Lung (tissue), 12 donors: ENCODE results near the gene SRRM4. TPM values are rescaled to one million over a fixed set of nuclear protein-coding genes. Genes with fewer than 3 reads are reported as not detected.
A peak's percentile ranks its signal among the peaks of the same experiment; 100 is the strongest.

Experiments
- ATAC-seq: fragments of 200-7000 bp; cut with Tn5 transposase; one replicate; pipeline ENCODE4 v1.9.1; 2020; ENCODE audit warnings: moderate number of reproducible peaks; ENCODE audit not compliant: insufficient read depth, low FRiP score
- DNase-seq, 3 donors: peaks; one replicate each; pipeline ENCODE4 v3.0.0-alpha.2; 2013 to 2017
- H3K27ac ChIP-seq, 2 donors: one replicate each; pipeline ENCODE4 v1.5.1; 2013; ENCODE audit warnings: mild to moderate bottlenecking in 2 of 2, moderate library complexity in 2 of 2, control low read depth in 1 of 2, inconsistent platforms in 1 of 2, low read depth in 1 of 2, low read length in 1 of 2
- H3K27me3 ChIP-seq, 3 donors: one replicate each; pipeline ENCODE4 v1.5.1; 2013; ENCODE audit warnings: low read length in 2 of 3; ENCODE audit not compliant: control insufficient read depth in 3 of 3, insufficient read depth in 3 of 3
- H3K36me3 ChIP-seq, 4 donors: one replicate each; pipeline ENCODE4 v1.5.1; 2013; ENCODE audit warnings: low read length in 4 of 4, mild to moderate bottlenecking in 1 of 4, moderate library complexity in 1 of 4; ENCODE audit not compliant: control insufficient read depth in 4 of 4, insufficient read depth in 4 of 4
- H3K4me1 ChIP-seq, 5 donors: one replicate each; pipeline ENCODE4 v1.5.1; 2013; ENCODE audit warnings: low read length in 5 of 5, mild to moderate bottlenecking in 2 of 5, moderate library complexity in 1 of 5; ENCODE audit not compliant: control insufficient read depth in 5 of 5, insufficient read depth in 5 of 5
- H3K4me3 ChIP-seq: one replicate; pipeline ENCODE4 v1.5.1; 2013; ENCODE audit warnings: mild to moderate bottlenecking, control low read depth, moderate library complexity
- H3K9ac ChIP-seq, 2 donors: one replicate each; pipeline ENCODE4 v1.5.1; 2013; ENCODE audit warnings: low read length in 2 of 2, control low read depth in 1 of 2; ENCODE audit not compliant: insufficient read depth in 1 of 2
- H3K9me3 ChIP-seq, 4 donors: one replicate each; pipeline ENCODE4 v1.5.1; 2013; ENCODE audit warnings: low read length in 3 of 4, mild to moderate bottlenecking in 1 of 4, moderate library complexity in 1 of 4; ENCODE audit not compliant: control insufficient read depth in 4 of 4, insufficient read depth in 3 of 4
- CTCF ChIP-seq: IDR thresholded peaks from 2 replicates; pipeline ENCODE4 v1.5.1; 2012; ENCODE audit warnings: mild to moderate bottlenecking; ENCODE audit errors: control extremely low read depth, extremely low read depth
- WGBS, 2 donors: extraction: QIAGEN DNeasy Blood & Tissue Kit; methylation state at CpG; one replicate each; pipeline ENCODE4 v1.1.7; 2013; 5-methylcytosine and 5-hydroxymethylcytosine counted together
- polyA plus RNA-seq, 2 donors: library from polyadenylated mRNA; stranded (reverse); fragments of 200-250 nt; gene quantifications; one replicate each; pipeline ENCODE4 v1.2.1, GENCODE V29; 2013
- total RNA-seq, 2 donors: library from RNA; depleted of rRNA in 1 of 2; stranded (reverse); fragments of >200 nt in 1 of 2; gene quantifications; one replicate each; pipeline ENCODE4 v1.2.1, GENCODE V29; 2014 to 2021
- donor health status: control.
- donor health status: control.
- donor health status: Bipolar disorder and iron deficiency.
- donor health status: healthy.
- donor health status: DM: yes; HTN: yes; CAD: no.

The SRRM4 gene
- total and polyA plus RNA-seq, 4 donors, result 0.01 to 0.20 (median 0.03) TPM

GRCh38 chr12:119182701-119183493, 201.6 kb downstream of the SRRM4 start:
- WGBS, 2 donors, result 55 to 65% methylated on average over 5 of the region's 5 CpGs
- Histone ChIP-seq H3K9me3 (no peaks in the 10 kb centered on the region), H3K27me3 (no peaks in the 10 kb centered on the region), H3K27ac (peak overlapping the region; percentile 80 to 82), H3K4me3 (no peak overlapping the region), H3K36me3 (peaks cover 0 to 7% (median 3%) of the 10 kb centered on the region in 4 donors), H3K4me1 (peaks cover 0 to 60% (median 4%) of the 10 kb centered on the region in 5 donors), H3K9ac (no peak overlapping the region)
- DNase-seq (peak in 2 of 3 donors; percentile 57 to 74), ATAC-seq (no peak)
- no peak for TF ChIP-seq CTCF

GRCh38 chr12:119183942-119184695, 202.8 kb downstream of the SRRM4 start:
- 60 to 78% methylated on average over 9 of the region's 9 CpGs for WGBS, 2 donors
- Histone ChIP-seq H3K9me3 (no peaks in the 10 kb centered on the region), H3K27me3 (no peaks in the 10 kb centered on the region), H3K9ac (no peak overlapping the region), H3K4me1 (peaks cover 0 to 55% (median 6%) of the 10 kb centered on the region in 5 donors), H3K4me3 (no peak overlapping the region), H3K27ac (peak overlapping the region; percentile 26 to 66), H3K36me3 (peaks cover 0 to 8% (median 3%) of the 10 kb centered on the region in 4 donors)
- DNase-seq (no peak), ATAC-seq (no peak)
- no peak for TF ChIP-seq CTCF

GRCh38 chr12:119195256-119195655, 213.9 kb downstream of the SRRM4 start:
- Histone ChIP-seq H3K27me3 (no peaks in the 10 kb centered on the region), H3K4me3 (no peak overlapping the region), H3K4me1 (peaks cover 0 to 3% (median 0%) of the 10 kb centered on the region in 5 donors), H3K36me3 (peaks cover 0 to 19% (median 11%) of the 10 kb centered on the region in 4 donors), H3K27ac (no peak overlapping the region), H3K9me3 (peaks cover 0 to 7% (median 0%) of the 10 kb centered on the region in 4 donors), H3K9ac (no peak overlapping the region)
- no peak for TF ChIP-seq CTCF
- 95 to 97% methylated on average over 16 of the region's 16 CpGs for WGBS, 2 donors
- DNase-seq (no peak), ATAC-seq (no peak)
